Thoracic aorta (tissue), 2 donors: Measurements from ENCODE around the gene GPBP1L1. TPM values are rescaled to one million over a fixed set of nuclear protein-coding genes. Genes with fewer than 3 reads are reported as not detected.

Experiments used
- ATAC-seq: fragments of 150-250 bp; one replicate; pipeline ENCODE4 v1.8.0; 2017; ENCODE audit warnings: low read depth; ENCODE audit not compliant: insufficient number of reproducible peaks, low FRiP score
- DNase-seq: peaks from one replicate; pipeline ENCODE4 v3.0.0-alpha.2; 2020; ENCODE audit warnings: low spot score
- H3K27ac ChIP-seq, 2 donors: fragments of 200-600 bp; sonication (generic); 1 replicate in 1 of 2; 2 replicates in 1 of 2; pipeline ENCODE4 v1.5.1; 2016; ENCODE audit warnings: mild to moderate bottlenecking in 2 of 2, moderate library complexity in 2 of 2
- H3K27me3 ChIP-seq: fragments of 200-600 bp; sonication (generic); replicated peaks from 2 replicates; pipeline ENCODE4 v1.6.0; 2016; ENCODE audit warnings: mild to moderate bottlenecking; ENCODE audit not compliant: insufficient read depth
- H3K36me3 ChIP-seq: fragments of 200-600 bp; sonication (generic); one replicate; pipeline ENCODE4 v1.5.1; 2016
- H3K4me1 ChIP-seq, 2 donors: fragments of 200-600 bp; sonication (generic); 1 replicate in 1 of 2; 2 replicates in 1 of 2; pipeline versions ENCODE4 v1.5.1 to v1.6.0; 2016; ENCODE audit warnings: low read depth in 2 of 2, mild to moderate bottlenecking in 1 of 2; ENCODE audit not compliant: control insufficient read depth in 1 of 2
- H3K4me3 ChIP-seq: fragments of 200-600 bp; sonication (generic); 2 replicates; pipeline ENCODE4 v1.5.1; 2016; ENCODE audit warnings: mild to moderate bottlenecking
- H3K9me3 ChIP-seq: fragments of 200-600 bp; sonication (generic); 2 replicates; pipeline ENCODE4 v1.5.1; 2016
- total RNA-seq, 2 donors: library from RNA; depleted of rRNA; stranded (reverse); fragments of >200 nt; gene quantifications; one replicate each; pipeline versions ENCODE4 v1.1.0 to v1.2.3, GENCODE V29; 2016
- TF ChIP-seq, protein P1 (sequence below): fragments of 200-600 bp; sonication (generic); IDR thresholded peaks from one replicate; pipeline ENCODE4 v1.5.1; 2019; ENCODE audit warnings: antibody characterized with exemption

GPBP1L1 gene
- total RNA-seq, 2 donors from 2014 or later: 103 to 120 TPM

DNA sequence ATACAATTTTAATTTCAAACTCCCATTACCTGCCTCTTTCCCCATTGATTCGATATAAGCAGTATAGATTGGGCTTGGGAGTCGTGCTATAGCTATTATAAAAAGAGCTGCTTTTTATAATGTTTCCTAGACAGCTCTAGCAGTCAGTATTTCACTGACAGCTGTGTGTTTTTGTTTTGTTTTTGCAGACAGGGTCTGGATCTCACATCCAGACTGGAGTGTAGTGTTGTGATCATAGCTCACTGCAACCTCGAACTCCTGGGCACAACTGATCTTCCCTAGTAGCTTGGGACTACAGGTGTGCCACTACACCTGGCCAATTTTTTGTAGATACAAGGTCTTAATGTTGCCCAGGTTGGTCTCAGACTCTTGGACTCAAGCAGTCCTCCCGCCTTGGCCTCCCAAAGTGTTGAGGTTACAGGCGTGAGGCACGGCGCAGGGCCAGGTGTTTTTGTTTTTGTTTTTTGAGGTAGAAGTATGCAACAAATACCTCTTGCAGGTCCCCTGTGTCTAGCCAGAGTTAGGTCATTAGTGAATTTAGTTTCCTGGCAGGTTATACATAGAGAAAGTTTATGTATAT, 100.7 kb downstream of the GPBP1L1 start:
- DNase-seq (no peak), ATAC-seq (no peak)
- Histone ChIP-seq H3K27me3 (no peaks in the 10 kb centered on the region), H3K9me3 (no peaks in the 10 kb centered on the region), H3K4me1 (peaks cover 10 to 32% of the 10 kb centered on the region in 2 donors), H3K27ac (peak overlapping the region in 1 of 2 donors; percentile 94), H3K36me3 (no peaks in the 10 kb centered on the region), H3K4me3 (peak overlapping the region; percentile 85)
- TF ChIP-seq, protein P1, sequence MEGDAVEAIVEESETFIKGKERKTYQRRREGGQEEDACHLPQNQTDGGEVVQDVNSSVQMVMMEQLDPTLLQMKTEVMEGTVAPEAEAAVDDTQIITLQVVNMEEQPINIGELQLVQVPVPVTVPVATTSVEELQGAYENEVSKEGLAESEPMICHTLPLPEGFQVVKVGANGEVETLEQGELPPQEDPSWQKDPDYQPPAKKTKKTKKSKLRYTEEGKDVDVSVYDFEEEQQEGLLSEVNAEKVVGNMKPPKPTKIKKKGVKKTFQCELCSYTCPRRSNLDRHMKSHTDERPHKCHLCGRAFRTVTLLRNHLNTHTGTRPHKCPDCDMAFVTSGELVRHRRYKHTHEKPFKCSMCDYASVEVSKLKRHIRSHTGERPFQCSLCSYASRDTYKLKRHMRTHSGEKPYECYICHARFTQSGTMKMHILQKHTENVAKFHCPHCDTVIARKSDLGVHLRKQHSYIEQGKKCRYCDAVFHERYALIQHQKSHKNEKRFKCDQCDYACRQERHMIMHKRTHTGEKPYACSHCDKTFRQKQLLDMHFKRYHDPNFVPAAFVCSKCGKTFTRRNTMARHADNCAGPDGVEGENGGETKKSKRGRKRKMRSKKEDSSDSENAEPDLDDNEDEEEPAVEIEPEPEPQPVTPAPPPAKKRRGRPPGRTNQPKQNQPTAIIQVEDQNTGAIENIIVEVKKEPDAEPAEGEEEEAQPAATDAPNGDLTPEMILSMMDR: no peak

DNA sequence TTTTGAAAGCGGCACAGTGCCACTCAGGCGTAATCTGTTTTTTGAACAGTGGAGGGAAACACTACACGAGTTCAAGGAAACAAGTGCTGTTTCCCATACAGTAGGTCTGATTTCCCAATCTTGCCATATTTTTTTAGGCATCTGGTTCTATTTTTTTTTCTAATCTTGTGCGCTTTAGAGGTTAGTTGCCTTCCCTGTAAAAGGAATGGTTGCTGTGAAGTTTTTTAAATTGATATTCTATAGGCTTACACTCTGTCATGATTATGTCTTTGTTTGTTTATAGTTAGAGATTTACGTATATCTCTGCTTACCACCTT, 101.3 kb downstream of the GPBP1L1 start:
- H3K27me3 ChIP-seq: no peaks in the 10 kb centered on the region
- H3K9me3 ChIP-seq: no peaks in the 10 kb centered on the region
- H3K4me3 ChIP-seq: peak overlapping the region; percentile 85
- ATAC-seq (no peak), DNase-seq (no peak)
- no peaks in the 10 kb centered on the region for H3K36me3 ChIP-seq
- TF ChIP-seq, protein P1: no peak
- peaks cover 10 to 30% of the 10 kb centered on the region in 2 donors for H3K4me1 ChIP-seq
- peak overlapping the region; percentile 56 to 94 for H3K27ac ChIP-seq

DNA sequence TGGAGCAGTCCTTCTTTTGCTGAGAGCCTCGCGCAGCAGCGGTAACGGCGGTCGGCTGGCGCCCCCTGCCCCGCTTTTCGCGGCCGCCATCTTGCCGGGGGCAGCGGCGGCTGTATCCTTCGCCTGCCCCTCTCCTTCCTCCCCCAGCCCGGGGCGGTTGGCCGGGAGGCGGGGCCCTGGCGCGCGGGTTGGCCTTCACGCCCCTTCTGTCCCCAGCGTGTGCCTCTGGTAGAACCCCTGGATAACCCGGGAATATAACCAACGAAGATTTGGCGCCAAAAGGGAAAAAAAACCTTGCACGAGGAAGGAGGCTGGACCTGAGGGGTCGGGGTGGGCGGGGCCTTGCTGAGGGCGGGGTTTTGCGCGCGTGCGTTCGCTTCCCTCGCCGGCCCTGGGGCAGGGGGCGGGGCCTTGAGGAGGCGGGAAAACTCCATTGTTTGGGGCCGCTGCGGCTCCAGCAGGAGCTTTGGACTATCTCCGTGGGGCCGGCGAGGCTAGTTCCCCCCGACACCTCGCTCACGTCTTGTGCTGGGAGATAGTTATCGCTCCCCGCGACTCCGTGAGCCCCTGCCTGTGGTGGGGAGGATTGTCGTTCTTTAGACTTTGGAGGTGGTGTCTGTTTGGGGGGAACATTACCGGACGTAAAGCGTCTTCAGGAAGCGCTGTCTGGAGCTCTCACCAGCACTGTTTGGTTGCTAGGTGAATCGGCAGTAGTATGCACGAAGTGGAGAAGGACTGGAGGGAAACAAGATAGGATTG, 101.8 kb downstream of the GPBP1L1 start:
- ATAC-seq (peak; percentile 39), DNase-seq (peak; percentile 45)
- TF ChIP-seq, protein P1: no peak
- peak overlapping the region; percentile 85 for H3K4me3 ChIP-seq
- peaks cover 10 to 26% of the 10 kb centered on the region in 2 donors for H3K4me1 ChIP-seq
- H3K27ac ChIP-seq: peak overlapping the region; percentile 94 to 97
- H3K36me3 ChIP-seq: no peaks in the 10 kb centered on the region
- no peaks in the 10 kb centered on the region for H3K27me3 ChIP-seq
- H3K9me3 ChIP-seq: no peaks in the 10 kb centered on the region

DNA sequence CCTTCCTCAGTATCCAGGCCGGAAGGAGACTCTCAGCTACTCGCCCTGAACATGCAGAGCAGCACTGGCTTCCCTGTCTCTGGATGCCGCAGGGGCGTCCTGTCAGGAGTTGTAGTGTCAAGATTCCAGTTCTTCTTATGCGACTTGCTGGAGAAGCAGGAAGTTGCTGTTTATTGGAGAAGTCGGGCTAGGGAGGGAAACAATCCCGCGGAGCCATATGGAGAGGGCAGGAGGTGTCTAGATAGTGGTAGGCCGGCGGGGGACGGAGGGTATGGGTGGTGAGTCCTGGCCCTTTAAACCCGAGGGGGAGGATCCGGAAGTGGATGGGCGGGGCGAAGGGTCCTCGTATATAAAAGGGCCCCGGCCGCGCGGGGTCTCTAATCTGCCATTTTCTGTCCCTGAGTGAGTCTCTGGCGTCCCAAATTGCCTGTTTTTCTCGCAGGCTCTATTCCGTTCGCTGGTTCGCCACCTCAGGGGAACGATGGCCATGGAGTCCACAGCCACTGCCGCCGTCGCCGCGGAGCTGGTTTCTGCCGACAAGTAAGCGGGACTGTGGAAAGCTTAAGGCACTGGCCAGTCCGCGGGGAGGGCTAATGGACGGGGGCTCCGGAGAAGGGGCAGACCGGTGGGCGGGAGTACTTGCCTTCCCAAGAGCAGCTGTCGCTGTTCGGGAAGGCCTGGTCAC, 102.5 kb downstream of the GPBP1L1 start, which contains the start of gene NASP:
Gene NASP, plus strand, starts transcription at position 376 of the 685 bp plus-strand sequence. Its CDS starts 106 bp downstream, at position 482.
- DNase-seq: peak; percentile 75
- peak within 1 kb of the TSS; percentile 85 for H3K4me3 ChIP-seq
- H3K27me3 ChIP-seq: no peaks in the 10 kb centered on the region
- H3K36me3 ChIP-seq: no peaks in the 10 kb centered on the region
- TF ChIP-seq, protein P1: no peak
- H3K27ac ChIP-seq: peak within 1 kb of the TSS; percentile 94 to 97
- H3K9me3 ChIP-seq: no peaks in the 10 kb centered on the region
- ATAC-seq: peak; percentile 78
- peaks cover 10 to 26% of the 10 kb centered on the region in 2 donors for H3K4me1 ChIP-seq

DNA sequence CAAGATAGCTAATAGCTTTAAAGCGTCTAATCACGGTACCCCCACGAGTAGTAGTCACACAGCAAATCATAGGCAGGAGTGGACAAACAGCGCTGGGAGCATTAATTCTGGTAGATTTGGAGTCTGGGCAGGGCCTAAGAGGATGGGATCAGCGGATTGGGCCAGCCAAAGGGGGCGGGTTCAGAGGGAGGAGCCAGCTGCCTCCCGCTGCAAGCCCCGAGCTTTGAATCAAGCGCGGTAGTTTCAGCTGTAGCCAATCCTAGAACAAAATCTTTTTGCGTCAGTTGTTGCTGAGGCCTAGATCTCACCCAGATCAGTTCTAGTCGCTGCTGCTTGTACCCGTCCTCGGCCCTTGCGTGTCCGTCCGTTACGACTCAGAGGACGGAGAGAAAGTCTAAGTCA, 103.1 kb downstream of the GPBP1L1 start:
- Histone ChIP-seq H3K27ac (peak overlapping the region; percentile 94 to 97), H3K27me3 (no peaks in the 10 kb centered on the region), H3K4me3 (peak overlapping the region; percentile 85), H3K9me3 (no peaks in the 10 kb centered on the region), H3K36me3 (no peaks in the 10 kb centered on the region), H3K4me1 (peaks cover 10 to 26% of the 10 kb centered on the region in 2 donors)
- TF ChIP-seq, protein P1: no peak
- peak; percentile 97 for ATAC-seq
- DNase-seq: peak; percentile 89
